Activated CD8-positive, alpha-beta T cell treated with anti-CD3 and anti-CD28 coated beads, Interleukin-2, amount 10 ng/mL, durations not matched to agents 7 days and 5 days (primary cell): ENCODE data around the gene ATL2. TPM values are rescaled to one million over a fixed set of nuclear protein-coding genes. Genes with fewer than 3 reads are reported as not detected.

Source experiments
- ATAC-seq: fragments of 150-1000 bp; cut with Tn5 transposase; one replicate; pipeline ENCODE4 v1.10.0; 2021; ENCODE audit warnings: moderate library complexity
- CTCF ChIA-PET: fragments of 350-600 bp; sonication (Branson Sonifier 250); formaldehyde crosslinking; loops from one replicate; lab custom pipeline; 2021; ENCODE audit warnings: antibody characterized with exemption; lab: Charles Lee
- POLR2A ChIA-PET: fragments of 350-600 bp; sonication (Branson Sonifier 250); formaldehyde crosslinking; loops from one replicate; lab custom pipeline; 2021; ENCODE audit warnings: antibody characterized with exemption; lab: Charles Lee
- DNase-seq: peaks from one replicate; pipeline ENCODE4 v3.0.0-alpha.2; 2020
- H3K27ac Mint-ChIP-seq: one replicate; pipeline ENCODE4 v1.8.0; 2021; ENCODE audit warnings: mild to moderate bottlenecking, mixed read lengths
- H3K27me3 Mint-ChIP-seq: one replicate; pipeline ENCODE4 v1.8.0; 2021; ENCODE audit warnings: low read depth, mixed read lengths
- H3K36me3 Mint-ChIP-seq: one replicate; pipeline ENCODE4 v1.8.0; 2021; ENCODE audit warnings: low read depth, mixed read lengths
- H3K4me1 Mint-ChIP-seq: one replicate; pipeline ENCODE4 v1.8.0; 2021; ENCODE audit warnings: low read depth, mixed read lengths
- H3K4me3 Mint-ChIP-seq: one replicate; pipeline ENCODE4 v1.8.0; 2021; ENCODE audit warnings: mild to moderate bottlenecking, mixed read lengths
- H3K9me3 Mint-ChIP-seq: one replicate; pipeline ENCODE4 v1.8.0; 2022; ENCODE audit warnings: mixed read lengths; ENCODE audit not compliant: insufficient read depth
- total RNA-seq, 2 experiments: library from RNA; stranded (reverse); gene quantifications; one replicate each; pipeline ENCODE4 v1.2.3, GENCODE V29; 2021

The ATL2 gene
- total RNA-seq, 2 experiments from 2014 or later = 50.5 to 58.7 TPM

GRCh38 chr2:38268691-38269327 lies 108.3 kb downstream of the ATL2 start:
- DNase-seq (no peak), ATAC-seq (no peak)
- Mint-ChIP-seq H3K9me3 (peaks cover 4% of the 10 kb centered on the region), H3K4me1 (peaks cover 14% of the 10 kb centered on the region), H3K27me3 (peaks cover 2% of the 10 kb centered on the region), H3K36me3 (no peaks in the 10 kb centered on the region), H3K4me3 (no peak overlapping the region), H3K27ac (no peak overlapping the region)
- CTCF ChIA-PET = interaction anchor here (1.2 kb wide), 1 partner anchor 197 kb away, joined by 3 read pairs; no protein-coding TSS in a partner anchor
- POLR2A ChIA-PET = no interaction called here

- CTCF ChIA-PET = no interaction called here
- no peak for DNase-seq
- H3K4me1 Mint-ChIP-seq = peaks cover 14% of the 10 kb centered on the region
- no peak overlapping the region for H3K4me3 Mint-ChIP-seq
- ATAC-seq = no peak
- peaks cover 2% of the 10 kb centered on the region for H3K27me3 Mint-ChIP-seq
- no peaks in the 10 kb centered on the region for H3K36me3 Mint-ChIP-seq
- POLR2A ChIA-PET = no interaction called here
- H3K9me3 Mint-ChIP-seq = peaks cover 4% of the 10 kb centered on the region
- H3K27ac Mint-ChIP-seq = no peak overlapping the region
Observed at GRCh38 chr2:38268001-38268400, 109.1 kb downstream of the ATL2 start.

- H3K4me3 Mint-ChIP-seq = no peak overlapping the region
- peaks cover 2% of the 10 kb centered on the region for H3K27me3 Mint-ChIP-seq
- no peak for ATAC-seq
- DNase-seq = no peak
- H3K36me3 Mint-ChIP-seq = no peaks in the 10 kb centered on the region
- CTCF ChIA-PET = no interaction called here
- H3K27ac Mint-ChIP-seq = no peak overlapping the region
- H3K4me1 Mint-ChIP-seq = peaks cover 14% of the 10 kb centered on the region
- POLR2A ChIA-PET = no interaction called here
- peaks cover 4% of the 10 kb centered on the region for H3K9me3 Mint-ChIP-seq
Observed at GRCh38 chr2:38267270-38267925, 109.7 kb downstream of the ATL2 start.

GRCh38 chr2:38266382-38267061 lies 110.6 kb downstream of the ATL2 start:
- peaks cover 14% of the 10 kb centered on the region for H3K4me1 Mint-ChIP-seq
- H3K4me3 Mint-ChIP-seq = no peak overlapping the region
- peaks cover 4% of the 10 kb centered on the region for H3K9me3 Mint-ChIP-seq
- peak overlapping the region; percentile 44 for H3K27ac Mint-ChIP-seq
- no peaks in the 10 kb centered on the region for H3K36me3 Mint-ChIP-seq
- DNase-seq (no peak), ATAC-seq (no peak)
- peaks cover 2% of the 10 kb centered on the region for H3K27me3 Mint-ChIP-seq
- CTCF ChIA-PET = interaction anchor here (0.9 to 1.0 kb wide), 2 partner anchors 8 to 110 kb away, joined by 3 read pairs; no protein-coding TSS in a partner anchor
- POLR2A ChIA-PET = no interaction called here

GRCh38 chr2:38265461-38265860 lies 111.6 kb downstream of the ATL2 start:
- Mint-ChIP-seq H3K36me3 (no peaks in the 10 kb centered on the region), H3K9me3 (peaks cover 4% of the 10 kb centered on the region), H3K4me1 (peaks cover 14% of the 10 kb centered on the region), H3K27ac (no peak overlapping the region), H3K27me3 (peaks cover 5% of the 10 kb centered on the region), H3K4me3 (no peak overlapping the region)
- ChIA-PET POLR2A (no interaction called here), CTCF (interaction anchor here (1.0 kb wide), 1 partner anchor 9 kb away, joined by 3 read pairs; no protein-coding TSS in a partner anchor)
- DNase-seq (no peak), ATAC-seq (no peak)

- Mint-ChIP-seq H3K4me1 (peaks cover 14% of the 10 kb centered on the region), H3K27me3 (peaks cover 5% of the 10 kb centered on the region), H3K36me3 (no peaks in the 10 kb centered on the region), H3K9me3 (peaks cover 4% of the 10 kb centered on the region), H3K27ac (no peak overlapping the region), H3K4me3 (no peak overlapping the region)
- DNase-seq (no peak), ATAC-seq (no peak)
- ChIA-PET POLR2A (no interaction called here), CTCF (interaction anchor here (1.2 kb wide), 1 partner anchor 244 kb away, joined by 4 read pairs; no protein-coding TSS in a partner anchor)
Observed at GRCh38 chr2:38264396-38265221, 112.5 kb downstream of the ATL2 start.

- Mint-ChIP-seq H3K27me3 (peaks cover 6% of the 10 kb centered on the region), H3K4me3 (no peak overlapping the region), H3K4me1 (peaks cover 14% of the 10 kb centered on the region), H3K36me3 (no peaks in the 10 kb centered on the region), H3K27ac (no peak overlapping the region), H3K9me3 (peaks cover 4% of the 10 kb centered on the region)
- DNase-seq = no peak
- POLR2A ChIA-PET = no interaction called here
- CTCF ChIA-PET = no interaction called here
- ATAC-seq = no peak
Observed at GRCh38 chr2:38263293-38263692, 113.8 kb downstream of the ATL2 start.

GRCh38 chr2:38262069-38262871 lies 114.8 kb downstream of the ATL2 start:
- ChIA-PET CTCF (no interaction called here), POLR2A (no interaction called here)
- DNase-seq (no peak), ATAC-seq (no peak)
- no peak overlapping the region for H3K4me3 Mint-ChIP-seq
- H3K27me3 Mint-ChIP-seq = peaks cover 10% of the 10 kb centered on the region
- no peaks in the 10 kb centered on the region for H3K36me3 Mint-ChIP-seq
- H3K4me1 Mint-ChIP-seq = peaks cover 10% of the 10 kb centered on the region
- H3K27ac Mint-ChIP-seq = no peak overlapping the region
- peaks cover 4% of the 10 kb centered on the region for H3K9me3 Mint-ChIP-seq

- ChIA-PET POLR2A (no interaction called here), CTCF (no interaction called here)
- ATAC-seq (no peak), DNase-seq (no peak)
- no peak overlapping the region for H3K4me3 Mint-ChIP-seq
- peaks cover 4% of the 10 kb centered on the region for H3K4me1 Mint-ChIP-seq
- no peak overlapping the region for H3K27ac Mint-ChIP-seq
- peaks cover 10% of the 10 kb centered on the region for H3K27me3 Mint-ChIP-seq
- H3K36me3 Mint-ChIP-seq = no peaks in the 10 kb centered on the region
- H3K9me3 Mint-ChIP-seq = peaks cover 4% of the 10 kb centered on the region
Observed at GRCh38 chr2:38261569-38262068, 115.5 kb downstream of the ATL2 start.

- no peak for ATAC-seq
- Mint-ChIP-seq H3K27ac (no peak overlapping the region), H3K27me3 (peaks cover 10% of the 10 kb centered on the region), H3K4me1 (no peaks in the 10 kb centered on the region), H3K4me3 (no peak overlapping the region), H3K9me3 (peaks cover 4% of the 10 kb centered on the region), H3K36me3 (no peaks in the 10 kb centered on the region)
- CTCF ChIA-PET = no interaction called here
- no peak for DNase-seq
- POLR2A ChIA-PET = no interaction called here
Observed at GRCh38 chr2:38260972-38261371, 116.1 kb downstream of the ATL2 start.

- DNase-seq (no peak), ATAC-seq (no peak)
- Mint-ChIP-seq H3K27ac (no peak overlapping the region), H3K4me1 (no peaks in the 10 kb centered on the region), H3K9me3 (no peaks in the 10 kb centered on the region), H3K4me3 (no peak overlapping the region), H3K27me3 (peaks cover 10% of the 10 kb centered on the region), H3K36me3 (no peaks in the 10 kb centered on the region)
- ChIA-PET POLR2A (no interaction called here), CTCF (no interaction called here)
Observed at GRCh38 chr2:38260469-38260868, 116.6 kb downstream of the ATL2 start.
